C4-2B (cell line): Measurements from ENCODE around the gene AHCYL2.

Source experiments
- H3K27ac ChIP-seq: fragments of 450-650 bp; 2 replicates; pipeline ENCODE4 v1.5.1; 2017
- CTCF ChIP-seq: fragments of 450-650 bp; conservative IDR thresholded peaks from 2 replicates; pipeline ENCODE4 v1.5.1; 2017; ENCODE audit warnings: mild to moderate bottlenecking
- ZFX ChIP-seq: fragments of 450-650 bp; IDR thresholded peaks from 2 replicates; pipeline ENCODE4 v1.6.1; 2017

The AHCYL2 gene

GRCh38 chr7:129462420-129462819, 237.6 kb downstream of the AHCYL2 start:
- no peak overlapping the region for H3K27ac ChIP-seq
- TF ChIP-seq ZFX (no peak), CTCF (no peak)

- TF ChIP-seq CTCF (no peak), ZFX (no peak)
- H3K27ac ChIP-seq = no peak overlapping the region
Observed at GRCh38 chr7:129464194-129464593, 239.4 kb downstream of the AHCYL2 start.

GRCh38 chr7:129465080-129465479, 240.2 kb downstream of the AHCYL2 start:
- TF ChIP-seq CTCF (no peak), ZFX (no peak)
- H3K27ac ChIP-seq = no peak overlapping the region

- no peak overlapping the region for H3K27ac ChIP-seq
- no peak for TF ChIP-seq CTCF
- no peak for TF ChIP-seq ZFX
Observed at GRCh38 chr7:129466796-129467195, 242.0 kb downstream of the AHCYL2 start.

GRCh38 chr7:129468087-129468486, 243.3 kb downstream of the AHCYL2 start:
- no peak overlapping the region for H3K27ac ChIP-seq
- TF ChIP-seq ZFX (no peak), CTCF (no peak)

- no peak overlapping the region for H3K27ac ChIP-seq
- no peak for TF ChIP-seq CTCF
- TF ChIP-seq ZFX = no peak
Observed at GRCh38 chr7:129468547-129468946, 243.7 kb downstream of the AHCYL2 start.

- TF ChIP-seq CTCF = no peak
- no peak for TF ChIP-seq ZFX
- H3K27ac ChIP-seq = no peak overlapping the region
Observed at GRCh38 chr7:129469930-129470329, 245.1 kb downstream of the AHCYL2 start.
